NCI-H1105 treated with DMSO at 0.1 percent for 48 hours (cell line): ENCODE data around the gene GRIK4.
"Not testable (repeated sequence)": the region's sequence is repeated elsewhere in the genome, so short reads cannot be mapped to it uniquely, and the experiment has no call there.

Experiments
- DNase-seq: peaks from one replicate; lab custom pipeline; 2025; lab: John Stamatoyannopoulos, UW

The GRIK4 gene

DNA sequence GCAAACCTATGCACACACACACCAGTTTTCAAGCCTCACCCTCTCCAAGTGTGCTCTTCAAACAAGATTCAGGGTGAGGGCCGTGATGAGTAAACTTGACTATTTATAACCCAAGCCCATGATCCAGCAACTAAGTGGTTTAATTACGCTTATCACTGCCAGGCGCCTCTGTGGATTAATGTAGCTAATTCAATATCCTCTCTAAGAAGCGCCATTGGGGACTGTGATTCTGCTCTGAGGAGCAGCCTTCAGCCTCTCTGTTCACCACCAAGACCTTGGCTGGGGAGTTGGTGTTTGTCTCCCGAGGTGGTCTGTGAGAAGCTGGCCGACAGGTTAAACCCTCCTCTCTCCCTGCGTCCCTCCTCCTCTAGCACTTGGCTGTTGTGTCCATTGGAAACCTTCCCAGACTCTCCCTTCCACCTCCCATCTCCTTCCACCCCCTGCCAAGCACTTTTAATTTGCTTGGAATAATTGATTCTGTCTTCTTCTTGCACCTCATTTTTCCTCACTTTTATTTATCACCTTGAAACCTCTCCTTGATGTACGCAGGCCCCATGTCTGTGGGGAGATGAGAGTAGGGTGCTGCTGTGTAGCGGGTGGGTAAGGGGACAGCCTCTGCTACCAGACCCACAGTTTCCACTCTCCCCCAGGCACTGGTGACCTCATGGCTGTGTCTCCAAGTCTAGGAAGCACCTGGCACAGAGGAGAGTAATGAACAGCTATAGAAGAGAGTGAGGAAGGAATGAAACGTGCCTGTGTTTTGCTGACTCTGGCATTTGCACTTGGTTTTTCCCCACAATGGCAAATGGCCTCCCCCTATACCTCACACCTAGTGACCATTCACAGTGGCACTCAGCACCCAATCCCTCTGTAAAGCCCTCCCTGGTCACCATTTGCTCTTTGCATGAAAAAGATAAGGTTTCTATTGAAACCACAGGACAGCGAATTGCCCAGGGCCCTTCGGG, 236.6 kb downstream of the GRIK4 start:
- DNase-seq: peak; percentile 97

- DNase-seq: no peak
These were observed 237.8 kb downstream of the GRIK4 start for GRCh38 chr11:120749395-120749794.

DNA sequence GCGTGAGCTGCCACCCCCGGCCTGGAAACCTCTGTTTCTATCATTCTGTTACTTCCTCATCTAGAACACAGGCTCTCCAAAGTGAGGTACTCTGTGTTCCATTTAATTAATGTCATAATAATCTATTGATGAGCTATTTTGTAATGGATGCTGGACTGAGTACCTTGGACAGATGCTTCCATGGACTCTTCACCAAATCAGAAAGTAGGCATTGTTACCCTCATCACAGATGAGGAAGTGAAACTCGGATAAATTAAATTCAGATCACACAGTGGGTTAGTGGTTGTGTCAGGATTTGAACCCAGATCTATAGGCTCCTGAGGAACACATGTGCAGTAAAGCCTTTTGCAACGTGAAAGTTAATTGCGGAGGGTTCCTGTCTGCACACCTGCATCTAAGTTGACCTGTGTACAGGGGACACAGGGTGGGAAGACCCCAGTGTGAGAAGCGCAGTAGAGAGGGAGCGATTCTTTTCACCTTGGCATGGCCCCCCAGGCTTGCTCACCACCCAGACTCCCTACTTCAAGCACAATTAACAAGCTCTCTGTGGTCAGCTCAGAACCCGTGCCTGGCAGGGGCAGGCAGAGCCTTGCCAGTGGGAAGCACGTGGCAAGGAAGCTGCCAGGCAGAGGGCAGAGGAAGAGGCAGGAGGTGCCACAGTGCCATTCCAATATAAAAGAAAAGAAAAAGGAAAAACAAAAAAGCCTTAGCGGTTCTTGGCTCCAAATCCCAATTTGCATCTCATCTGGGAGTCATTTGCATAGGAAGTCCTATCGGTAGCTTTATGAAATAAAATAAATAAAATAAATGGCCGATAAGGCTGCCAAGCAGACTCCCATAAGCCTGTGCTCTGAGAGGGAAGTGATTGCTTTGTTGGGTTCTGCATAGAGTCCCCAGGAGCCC, 239.3 kb downstream of the GRIK4 start:
- DNase-seq: no peak

- no peak for DNase-seq
These were observed 240.0 kb downstream of the GRIK4 start for GRCh38 chr11:120751550-120751949.

DNA sequence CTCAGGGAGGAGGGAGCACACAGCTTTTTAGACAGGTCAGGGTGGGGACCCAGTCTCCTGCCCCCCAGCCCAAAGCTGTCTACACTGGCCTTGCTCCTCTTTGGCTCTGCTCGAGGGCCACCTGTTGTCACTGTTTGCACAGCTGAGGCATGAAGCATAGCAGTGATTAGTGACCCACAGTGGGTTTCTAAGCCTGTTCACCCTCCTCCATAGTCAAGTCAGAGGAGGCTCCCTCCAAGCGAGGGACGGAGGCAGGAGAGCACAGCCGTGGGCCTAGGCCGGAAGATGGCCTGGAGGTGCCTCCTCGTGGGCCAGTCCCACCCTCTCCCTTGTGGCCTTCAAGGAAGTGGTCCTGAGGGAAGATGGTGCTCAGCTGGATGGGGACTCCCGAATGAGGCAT, 241.1 kb downstream of the GRIK4 start:
- peak; percentile 7 for DNase-seq

DNA sequence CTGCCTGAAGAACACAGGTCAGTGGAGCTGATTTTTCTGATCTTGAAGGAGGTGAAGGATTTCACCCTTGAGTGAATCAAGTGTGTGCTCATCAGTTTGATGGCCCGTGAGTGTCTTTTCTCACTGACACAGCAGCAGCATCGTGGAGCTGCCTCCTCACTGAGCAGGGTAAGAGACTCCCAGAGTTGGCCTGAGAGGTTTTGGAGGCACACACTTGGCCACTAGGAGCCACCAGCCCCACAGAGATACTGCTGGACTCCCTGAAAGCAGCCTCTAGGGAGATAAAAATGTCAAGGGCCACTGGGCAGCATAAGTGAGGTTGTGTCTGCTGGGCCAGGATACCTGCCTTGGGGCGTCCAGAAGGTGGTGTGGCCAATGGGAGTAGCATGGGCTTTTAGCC, 245.4 kb downstream of the GRIK4 start:
- no peak for DNase-seq

DNA sequence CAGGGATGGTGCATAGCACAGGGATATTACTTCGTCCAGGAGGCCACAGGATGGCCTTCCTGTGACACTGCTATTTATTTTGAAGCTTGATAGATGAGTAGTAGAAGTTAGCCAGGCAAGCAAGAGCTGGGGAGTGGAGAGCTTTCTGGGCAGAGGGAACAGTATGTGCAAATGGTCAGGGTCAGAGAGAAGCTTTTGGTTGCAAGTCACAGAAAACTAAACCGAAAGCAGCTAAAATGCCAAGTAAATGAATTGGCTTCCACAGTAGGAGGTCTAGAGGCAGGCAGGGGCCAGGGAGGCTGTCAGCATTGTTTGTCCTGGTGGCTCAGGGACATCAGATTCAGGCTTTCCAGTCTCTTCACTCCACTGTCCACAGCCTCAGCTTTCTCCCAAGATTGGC, 247.5 kb downstream of the GRIK4 start:
- DNase-seq: no peak

GRCh38 chr11:120765710-120766109, 254.2 kb downstream of the GRIK4 start:
- DNase-seq: not testable (repeated sequence)

GRCh38 chr11:120766318-120766717, 254.8 kb downstream of the GRIK4 start:
- no peak for DNase-seq

- DNase-seq: no peak
These were observed 257.4 kb downstream of the GRIK4 start for GRCh38 chr11:120768949-120769348.

DNA sequence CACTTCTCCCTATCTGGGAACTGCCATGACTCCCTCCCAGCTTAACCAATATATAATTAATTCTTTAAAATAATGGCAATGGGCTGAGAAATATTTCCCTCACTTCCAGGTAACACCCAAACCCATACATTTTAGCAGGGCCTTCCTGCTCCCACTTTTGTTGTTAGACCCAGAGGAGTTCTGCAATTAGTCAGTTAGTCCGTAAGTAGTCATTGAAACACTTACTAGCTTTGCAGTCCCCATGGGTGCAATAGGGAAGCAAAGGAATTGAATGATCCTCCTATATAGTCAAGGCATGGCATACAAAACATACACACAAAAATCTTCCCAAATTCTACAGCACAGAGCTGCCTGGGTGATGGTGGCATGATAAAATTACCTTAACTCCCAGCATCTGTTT, 258.4 kb downstream of the GRIK4 start:
- no peak for DNase-seq

DNA sequence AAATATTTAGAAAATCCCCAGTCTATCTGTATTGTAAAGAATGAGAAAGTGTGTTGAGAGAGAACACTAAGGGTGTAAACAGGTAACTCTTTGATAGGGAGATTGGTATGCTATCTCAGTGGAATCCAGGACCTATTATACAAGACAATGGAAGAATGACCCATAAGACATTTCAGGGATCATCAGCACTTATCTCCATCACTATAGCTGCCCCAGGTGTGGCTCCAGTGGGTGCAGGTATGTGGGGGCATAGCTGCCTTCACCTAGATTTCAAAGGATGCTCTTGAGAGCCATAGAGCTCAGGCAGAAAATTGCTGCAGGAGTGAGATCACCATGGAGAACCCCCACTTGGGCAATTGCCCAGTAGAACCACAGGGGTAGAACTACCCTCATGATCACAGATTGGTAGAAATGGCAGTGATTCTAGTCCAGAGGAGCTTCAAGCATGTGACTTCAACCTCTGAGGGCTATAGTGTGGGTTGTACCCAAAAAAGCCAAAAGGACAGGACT, 260.1 kb downstream of the GRIK4 start:
- no peak for DNase-seq

GRCh38 chr11:120773501-120774031, 262.0 kb downstream of the GRIK4 start:
- no peak for DNase-seq

GRCh38 chr11:120774591-120775386, 263.2 kb downstream of the GRIK4 start:
- DNase-seq: no peak

DNA sequence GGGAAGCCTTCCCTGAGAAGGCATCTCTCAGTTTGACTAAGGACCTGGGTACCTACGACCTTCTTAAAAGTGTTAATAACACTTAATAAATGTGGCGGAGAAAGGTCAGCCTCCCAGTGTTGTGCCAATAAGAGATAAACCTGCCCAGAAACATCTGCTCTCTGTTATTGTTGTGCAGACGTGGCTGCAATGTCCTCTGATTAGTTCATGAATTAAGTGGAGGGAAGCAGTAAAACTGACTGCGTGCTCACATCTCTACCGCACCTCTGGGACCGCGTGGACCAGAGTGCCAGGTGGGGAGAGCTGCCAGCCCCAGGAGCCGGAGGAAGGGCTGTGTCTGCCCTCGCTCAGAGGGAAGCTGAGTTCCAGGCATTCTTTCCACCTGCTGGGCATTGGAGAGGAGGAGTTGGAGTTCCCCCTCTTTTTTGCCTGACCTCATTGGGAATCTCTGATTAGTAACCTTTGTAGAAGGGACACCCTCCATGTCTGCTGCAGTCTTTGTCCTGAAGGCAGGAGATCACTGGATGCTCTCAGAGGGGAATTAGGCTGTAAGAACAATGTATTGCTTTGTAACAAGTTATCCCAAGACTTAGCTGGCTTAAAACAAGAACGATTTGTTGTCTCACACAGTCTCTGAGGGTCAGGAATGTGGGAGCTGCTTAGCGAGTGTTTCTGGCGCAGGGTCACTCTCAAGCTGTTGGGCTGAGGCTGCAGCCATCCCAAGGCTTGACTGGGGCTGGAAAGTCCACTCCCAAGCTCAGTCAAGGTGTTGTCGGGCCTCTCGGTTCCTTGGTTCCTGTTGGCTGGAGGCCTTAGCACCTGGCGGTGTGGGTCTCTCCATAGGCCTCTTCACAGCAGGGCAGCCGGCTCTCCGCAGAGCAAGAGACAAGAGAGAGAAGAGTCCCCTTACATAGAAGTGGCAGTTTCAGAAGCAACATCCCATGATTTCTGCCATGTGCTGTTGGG, 264.7 kb downstream of the GRIK4 start:
- peak; percentile 7 for DNase-seq

DNA sequence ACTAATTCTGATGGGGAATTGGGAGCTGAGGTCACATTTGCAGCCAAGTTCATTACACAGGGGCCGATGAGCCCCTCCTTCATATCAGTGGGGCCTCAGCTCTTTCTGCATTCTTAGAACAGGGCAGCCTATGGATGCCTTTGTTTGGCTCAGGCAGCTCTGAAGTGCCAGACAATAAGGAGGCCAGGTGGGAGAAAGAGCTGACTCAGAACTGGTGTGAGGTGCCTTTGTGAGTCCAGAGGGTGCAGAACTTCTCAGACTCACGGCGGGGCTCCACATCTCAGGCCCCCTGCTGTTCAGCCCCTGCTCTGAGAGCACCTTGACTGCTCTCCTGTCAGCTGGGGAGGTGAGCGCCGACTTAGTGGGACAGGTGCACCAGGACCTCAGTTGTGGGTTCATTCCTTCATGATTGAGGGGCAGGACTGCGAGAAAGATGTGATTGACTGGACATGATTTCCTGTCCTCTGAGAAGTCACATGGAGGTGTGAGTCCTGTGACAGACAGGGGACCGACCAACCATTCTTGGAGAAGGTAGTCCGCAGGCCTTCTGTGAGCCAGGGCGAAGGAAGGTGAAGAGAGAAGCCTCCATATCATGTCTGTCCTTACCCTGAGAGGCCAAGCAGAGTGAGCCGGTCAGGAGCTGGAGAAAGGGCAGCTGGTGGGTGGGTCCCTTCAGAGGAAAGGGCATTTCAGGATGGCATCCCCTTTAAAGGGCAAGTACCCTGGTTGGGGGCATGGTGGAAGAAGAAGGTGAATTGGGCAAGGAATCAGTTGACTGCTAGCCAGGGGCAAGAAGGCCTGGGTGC, 267.3 kb downstream of the GRIK4 start:
- DNase-seq: peak; percentile 20

DNA sequence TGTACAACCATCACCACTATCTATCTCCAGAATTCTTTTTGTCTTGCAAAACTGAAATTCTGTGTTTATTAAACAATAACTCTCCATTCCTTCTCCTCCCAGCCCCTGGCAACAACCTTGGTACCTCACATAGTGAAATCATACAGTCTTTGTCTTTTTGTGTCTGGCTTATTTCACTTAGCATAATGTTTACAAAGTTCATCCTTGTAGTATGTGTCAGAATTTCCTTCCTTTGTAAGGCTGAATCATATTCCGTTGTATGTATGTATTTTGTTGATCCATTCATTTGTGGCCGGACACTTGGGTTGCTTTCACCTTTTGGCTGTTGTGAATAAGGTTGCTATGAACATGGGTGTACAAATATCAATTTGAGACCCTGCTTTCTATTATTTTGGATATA, 268.7 kb downstream of the GRIK4 start:
- DNase-seq: no peak

- DNase-seq: no peak
These were observed 270.1 kb downstream of the GRIK4 start for GRCh38 chr11:120781486-120782120.
